PC-3 (cell line): ENCODE measurements around the gene TUBB2B. TPM values are rescaled to one million over a fixed set of nuclear protein-coding genes. Genes with fewer than 3 reads are reported as not detected.

ENCODE experiments used
- ATAC-seq: fragments of 200-7000 bp; cut with Tn5 transposase; 2 replicates; pipeline ENCODE4 v1.9.1; 2020; ENCODE audit warnings: mild to moderate bottlenecking, moderate library complexity
- BruUV-seq: library from RNA; stranded (reverse); fragments of 400-500 nt; replicated peaks from 2 replicates; lab custom pipeline; 2021; lab: Mats Ljungman, UMichigan
- CTCF ChIA-PET: fragments of 300-600 bp; sonication (Branson Sonifier 250); formaldehyde crosslinking; loops from one replicate; lab custom pipeline; 2022; ENCODE audit warnings: antibody characterized with exemption; lab: Charles Lee
- POLR2A ChIA-PET: fragments of 300-600 bp; sonication (Branson Sonifier 250); formaldehyde crosslinking; loops from one replicate; lab custom pipeline; 2022; ENCODE audit warnings: antibody characterized with exemption; ENCODE audit not compliant: unreplicated experiment; lab: Charles Lee
- DNase-seq: peaks from one replicate; pipeline ENCODE4 v3.0.0-alpha.2; 2015
- H2AFZ ChIP-seq: fragments of 300-600 bp; sonication (generic); 2 replicates; pipeline ENCODE4 v1.6.0; 2016; ENCODE audit warnings: antibody characterized with exemption, low read length
- H3F3A ChIP-seq: fragments of 300-600 bp; sonication (generic); one replicate; pipeline ENCODE4 v1.6.0; 2017; ENCODE audit warnings: antibody characterized with exemption, low read length, control low read depth, mild to moderate bottlenecking; ENCODE audit not compliant: unreplicated experiment
- H3K27ac ChIP-seq: fragments of 300-600 bp; sonication (generic); 2 replicates; pipeline ENCODE4 v1.5.1; 2016; ENCODE audit warnings: mild to moderate bottlenecking, low read length
- H3K27me3 ChIP-seq: fragments of 300-600 bp; sonication (generic); 2 replicates; pipeline ENCODE4 v1.6.1; 2016; ENCODE audit warnings: low read length, mixed read lengths
- H3K36me3 ChIP-seq: fragments of 300-600 bp; sonication (generic); 2 replicates; pipeline ENCODE4 v1.6.1; 2016; ENCODE audit warnings: low read depth, mixed run types, low read length, mixed read lengths
- H3K4me1 ChIP-seq: fragments of 300-600 bp; sonication (generic); 2 replicates; pipeline ENCODE4 v1.5.1; 2016; ENCODE audit warnings: low read length; ENCODE audit not compliant: insufficient read depth
- H3K4me2 ChIP-seq: fragments of 300-600 bp; sonication (generic); 2 replicates; pipeline ENCODE4 v1.6.0; 2016; ENCODE audit warnings: low read length
- H3K4me3 ChIP-seq: fragments of 300-600 bp; sonication (generic); 2 replicates; pipeline ENCODE4 v1.5.1; 2016; ENCODE audit warnings: mild to moderate bottlenecking, low read length, mixed read lengths
- H3K79me2 ChIP-seq: fragments of 300-600 bp; sonication (generic); 2 replicates; pipeline ENCODE4 v1.6.1; 2017; ENCODE audit warnings: low read length, mixed read lengths
- H3K9ac ChIP-seq: fragments of 300-600 bp; sonication (generic); 2 replicates; pipeline ENCODE4 v1.6.0; 2016; ENCODE audit warnings: mild to moderate bottlenecking, low read length
- H3K9me2 ChIP-seq: fragments of 300-600 bp; sonication (generic); replicated peaks from 2 replicates; pipeline ENCODE4 v1.6.1; 2016; ENCODE audit warnings: mixed run types, low read length, mixed read lengths
- H3K9me3 ChIP-seq: fragments of 300-600 bp; sonication (generic); 2 replicates; pipeline ENCODE4 v1.6.1; 2016; ENCODE audit warnings: low read length, mixed read lengths
- H4K20me1 ChIP-seq: fragments of 300-600 bp; sonication (generic); 2 replicates; pipeline ENCODE4 v1.6.1; 2016; ENCODE audit warnings: low read length, mixed read lengths
- EZH2 ChIP-seq: fragments of 300-600 bp; sonication (generic); IDR thresholded peaks from one replicate; pipeline ENCODE4 v1.6.1; 2017; ENCODE audit warnings: antibody characterized with exemption, mild to moderate bottlenecking, low read length; ENCODE audit not compliant: unreplicated experiment
- EZH2phosphoT487 ChIP-seq: fragments of 300-600 bp; sonication (generic); IDR thresholded peaks from 2 replicates; pipeline ENCODE4 v1.6.1; 2018; ENCODE audit warnings: mild to moderate bottlenecking, antibody characterized with exemption, low read length, borderline replicate concordance
- intact Hi-C: fragments of 100-400 bp; cut with micrococcal nuclease; formaldehyde crosslinking; loops from 2 replicates; pipeline ENCODE4 v1.9.0; 2023
- total RNA-seq: library from RNA; depleted of rRNA; stranded (reverse); fragments of >200 nt; gene quantifications from 2 replicates; pipeline ENCODE4 v1.2.3, GENCODE V29; 2014
- TF ChIP-seq, protein P1 (sequence below): fragments of 300-600 bp; sonication (generic); conservative IDR thresholded peaks from 2 replicates; pipeline ENCODE4 v1.5.1; 2017; ENCODE audit warnings: antibody characterized with exemption, low read depth, mild to moderate bottlenecking, low read length

TUBB2B gene
- total RNA-seq, 1 experiment from 2014 or later = 6.5 TPM

DNA sequence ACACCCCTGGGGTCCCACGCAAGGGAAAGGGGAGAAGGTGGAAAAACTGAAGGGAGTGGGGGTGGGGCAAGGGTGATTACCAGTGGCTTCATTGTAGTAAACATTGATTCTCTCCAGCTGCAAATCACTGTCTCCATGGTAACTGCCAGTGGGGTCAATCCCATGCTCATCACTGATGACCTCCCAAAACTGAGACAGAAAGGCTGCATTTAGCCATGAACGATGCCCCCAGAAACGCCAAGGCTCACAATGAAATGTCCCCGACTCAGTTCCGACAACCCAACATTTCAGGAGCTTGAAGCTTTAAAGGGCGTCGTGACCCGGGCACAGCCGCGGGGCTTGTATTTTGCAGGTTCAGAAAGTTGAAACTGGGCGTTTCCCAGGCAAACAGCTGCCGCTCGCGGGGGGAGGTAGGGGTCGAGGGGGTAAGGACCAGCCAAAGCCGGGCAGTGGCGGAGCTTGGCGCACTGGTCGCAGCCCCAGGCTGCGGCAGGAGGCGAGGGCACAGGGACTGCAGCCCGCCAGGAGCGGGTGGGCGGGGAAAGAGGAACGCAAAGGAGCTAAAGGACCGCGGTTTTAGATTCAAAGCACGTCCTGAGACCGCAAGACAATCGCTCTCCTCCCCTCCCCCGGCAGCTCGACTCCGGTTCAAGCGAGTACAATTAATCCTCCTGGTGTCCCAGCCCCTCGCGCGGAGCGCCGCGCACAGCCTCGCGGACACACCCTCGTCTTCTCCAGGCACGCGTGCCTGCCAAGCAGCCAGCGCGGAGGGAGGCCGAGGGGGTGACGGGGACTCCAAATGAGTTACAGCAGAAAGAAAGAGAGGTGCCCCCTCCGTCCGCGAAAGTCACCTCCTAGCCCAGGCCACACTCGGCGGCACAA lies 731 bp downstream of the TUBB2B start:
- CTCF ChIA-PET = no interaction called here
- Histone ChIP-seq H3K4me2 (peak overlapping the region; percentile 72), H3F3A (no peaks in the 10 kb centered on the region), H3K9ac (no peak overlapping the region), H3K4me1 (peaks cover 29% of the 10 kb centered on the region), H3K79me2 (no peaks in the 10 kb centered on the region), H2AFZ (peak overlapping the region; percentile 63), H4K20me1 (no peaks in the 10 kb centered on the region), H3K4me3 (peak overlapping the region; percentile 55), H3K9me2 (no peaks in the 10 kb centered on the region), H3K27ac (no peak overlapping the region), H3K9me3 (no peaks in the 10 kb centered on the region), H3K27me3 (peaks cover 50% of the 10 kb centered on the region), H3K36me3 (no peaks in the 10 kb centered on the region)
- BruUV-seq = no TSS peak
- POLR2A ChIA-PET = interaction anchor here (0.6 kb wide), 1 partner anchor 758 kb away, joined by 4 read pairs; no protein-coding TSS in a partner anchor
- DNase-seq (no peak), ATAC-seq (peak; percentile 4; the same call in 1 of the 2 replicates)
- TF ChIP-seq EZH2 = peak; percentile 9
- TF ChIP-seq, protein P1, sequence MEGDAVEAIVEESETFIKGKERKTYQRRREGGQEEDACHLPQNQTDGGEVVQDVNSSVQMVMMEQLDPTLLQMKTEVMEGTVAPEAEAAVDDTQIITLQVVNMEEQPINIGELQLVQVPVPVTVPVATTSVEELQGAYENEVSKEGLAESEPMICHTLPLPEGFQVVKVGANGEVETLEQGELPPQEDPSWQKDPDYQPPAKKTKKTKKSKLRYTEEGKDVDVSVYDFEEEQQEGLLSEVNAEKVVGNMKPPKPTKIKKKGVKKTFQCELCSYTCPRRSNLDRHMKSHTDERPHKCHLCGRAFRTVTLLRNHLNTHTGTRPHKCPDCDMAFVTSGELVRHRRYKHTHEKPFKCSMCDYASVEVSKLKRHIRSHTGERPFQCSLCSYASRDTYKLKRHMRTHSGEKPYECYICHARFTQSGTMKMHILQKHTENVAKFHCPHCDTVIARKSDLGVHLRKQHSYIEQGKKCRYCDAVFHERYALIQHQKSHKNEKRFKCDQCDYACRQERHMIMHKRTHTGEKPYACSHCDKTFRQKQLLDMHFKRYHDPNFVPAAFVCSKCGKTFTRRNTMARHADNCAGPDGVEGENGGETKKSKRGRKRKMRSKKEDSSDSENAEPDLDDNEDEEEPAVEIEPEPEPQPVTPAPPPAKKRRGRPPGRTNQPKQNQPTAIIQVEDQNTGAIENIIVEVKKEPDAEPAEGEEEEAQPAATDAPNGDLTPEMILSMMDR = no peak
- no peak for TF ChIP-seq EZH2phosphoT487
- intact Hi-C loops = no loop called here

DNA sequence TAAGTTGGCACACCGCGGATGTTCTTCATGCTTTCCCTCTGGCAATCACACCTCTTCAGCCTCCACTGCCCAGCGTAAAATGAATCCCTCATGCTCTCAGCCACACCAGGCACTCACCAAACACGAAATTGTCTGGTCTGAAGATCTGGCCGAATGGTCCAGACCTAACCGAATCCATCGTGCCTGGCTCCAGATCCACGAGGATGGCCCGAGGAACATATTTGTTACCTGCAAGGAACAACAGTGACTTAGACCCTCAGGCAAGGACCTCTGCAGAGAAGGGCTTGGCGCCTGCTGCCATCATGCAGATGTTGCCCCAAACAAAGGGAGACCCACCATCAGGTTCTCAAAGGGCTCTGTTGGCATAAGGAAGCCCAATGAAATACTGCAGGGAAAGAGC lies 1.4 kb downstream of the TUBB2B start:
- intact Hi-C loops = no loop called here
- H3K9me3 ChIP-seq = no peaks in the 10 kb centered on the region
- TF ChIP-seq EZH2phosphoT487 (no peak), EZH2 (no peak)
- TF ChIP-seq, protein P1 = no peak
- no peaks in the 10 kb centered on the region for H3K36me3 ChIP-seq
- H4K20me1 ChIP-seq = no peaks in the 10 kb centered on the region
- H2AFZ ChIP-seq = no peak overlapping the region
- H3K4me3 ChIP-seq = no peak overlapping the region
- POLR2A ChIA-PET = interaction anchor here (0.6 kb wide), 1 partner anchor 758 kb away, joined by 4 read pairs; no protein-coding TSS in a partner anchor
- H3F3A ChIP-seq = no peaks in the 10 kb centered on the region
- peaks cover 29% of the 10 kb centered on the region for H3K4me1 ChIP-seq
- H3K9me2 ChIP-seq = no peaks in the 10 kb centered on the region
- CTCF ChIA-PET = no interaction called here
- no peak overlapping the region for H3K9ac ChIP-seq
- ATAC-seq (no peak), DNase-seq (no peak)
- H3K27ac ChIP-seq = no peak overlapping the region
- no peaks in the 10 kb centered on the region for H3K79me2 ChIP-seq
- H3K4me2 ChIP-seq = no peak overlapping the region
- no TSS peak for BruUV-seq
- H3K27me3 ChIP-seq = peaks cover 50% of the 10 kb centered on the region
